ENCODE measurements around the gene RNF220. TPM values are rescaled to one million over a fixed set of nuclear protein-coding genes. Genes with fewer than 3 reads are reported as not detected.
A peak's percentile ranks its signal among the peaks of the same experiment; 100 is the strongest.

The RNF220 gene
- total and polyA plus RNA-seq, 5 donors, result 56.0 to 81.7 (median 71.0) TPM

- WGBS, result 76% methylated on average over 3 of the region's 3 CpGs
- intact Hi-C loops (cut with DNase I), result no loop called here
- Histone ChIP-seq H3K9me3 (ENCODE audit: control insufficient read depth, low read length) (no peaks in the 10 kb centered on the region), H3K27ac (ENCODE audit: low read length) (no peak overlapping the region), H3K4me3 (ENCODE audit: low read length) (no peak overlapping the region), H3K27me3 (ENCODE audit: control insufficient read depth, insufficient read depth) (no peaks in the 10 kb centered on the region), H3K4me1 (ENCODE audit: control insufficient read depth, insufficient read depth, low read length) (no peaks in the 10 kb centered on the region)
- no peak for DNase-seq
- no peak for ATAC-seq
Observed at GRCh38 chr1:44620072-44620471, 215.0 kb downstream of the RNF220 start.

GRCh38 chr1:44621841-44622286, 216.8 kb downstream of the RNF220 start:
- Histone ChIP-seq H3K4me1 (ENCODE audit: control insufficient read depth, insufficient read depth, low read length) (no peaks in the 10 kb centered on the region), H3K9me3 (ENCODE audit: control insufficient read depth, low read length) (no peaks in the 10 kb centered on the region), H3K27me3 (ENCODE audit: control insufficient read depth, insufficient read depth) (no peaks in the 10 kb centered on the region), H3K27ac (ENCODE audit: low read length) (no peak overlapping the region), H3K4me3 (ENCODE audit: low read length) (no peak overlapping the region)
- 89% methylated on average over 15 of the region's 15 CpGs for WGBS
- no peak for DNase-seq
- intact Hi-C loops (cut with DNase I), result no loop called here
- ATAC-seq, result no peak

GRCh38 chr1:44624268-44624901, 219.3 kb downstream of the RNF220 start:
- no peaks in the 10 kb centered on the region for H3K4me1 ChIP-seq (ENCODE audit: control insufficient read depth, insufficient read depth, low read length)
- WGBS, result 85% methylated on average over 12 of the region's 12 CpGs
- intact Hi-C loops (cut with DNase I), result no loop called here
- no peak overlapping the region for H3K27ac ChIP-seq (ENCODE audit: low read length)
- no peak overlapping the region for H3K4me3 ChIP-seq (ENCODE audit: low read length)
- no peak for DNase-seq
- ATAC-seq, result no peak
- H3K9me3 ChIP-seq (ENCODE audit: control insufficient read depth, low read length), result no peaks in the 10 kb centered on the region
- H3K27me3 ChIP-seq (ENCODE audit: control insufficient read depth, insufficient read depth), result no peaks in the 10 kb centered on the region

GRCh38 chr1:44625348-44625747, 220.3 kb downstream of the RNF220 start:
- intact Hi-C loops (cut with DNase I), result no loop called here
- no peaks in the 10 kb centered on the region for H3K9me3 ChIP-seq (ENCODE audit: control insufficient read depth, low read length)
- no peak for ATAC-seq
- no peaks in the 10 kb centered on the region for H3K27me3 ChIP-seq (ENCODE audit: control insufficient read depth, insufficient read depth)
- 86% methylated on average over 7 of the region's 7 CpGs for WGBS
- no peaks in the 10 kb centered on the region for H3K4me1 ChIP-seq (ENCODE audit: control insufficient read depth, insufficient read depth, low read length)
- H3K27ac ChIP-seq (ENCODE audit: low read length), result no peak overlapping the region
- no peak for DNase-seq
- no peak overlapping the region for H3K4me3 ChIP-seq (ENCODE audit: low read length)

GRCh38 chr1:44628962-44629756, 224.1 kb downstream of the RNF220 start:
- WGBS, result 83% methylated on average over 5 of the region's 5 CpGs

GRCh38 chr1:44630116-44630515, 225.1 kb downstream of the RNF220 start:
- no peak overlapping the region for H3K27ac ChIP-seq (ENCODE audit: low read length)
- intact Hi-C loops (cut with DNase I), result no loop called here
- WGBS, result 90% methylated on average over 2 of the region's 2 CpGs

More at GRCh38 chr1:44628962-44629756, 224.1 kb downstream of the RNF220 start:
- intact Hi-C loops (cut with DNase I), result no loop called here
- Histone ChIP-seq H3K27ac (ENCODE audit: low read length) (no peak overlapping the region), H3K4me3 (ENCODE audit: low read length) (no peak overlapping the region), H3K9me3 (ENCODE audit: control insufficient read depth, low read length) (no peaks in the 10 kb centered on the region), H3K4me1 (ENCODE audit: control insufficient read depth, insufficient read depth, low read length) (peaks cover 3% of the 10 kb centered on the region), H3K27me3 (ENCODE audit: control insufficient read depth, insufficient read depth) (no peaks in the 10 kb centered on the region)
- ATAC-seq (no peak), DNase-seq (no peak)

GRCh38 chr1:44631333-44631646, 226.2 kb downstream of the RNF220 start:
- no peaks in the 10 kb centered on the region for H3K9me3 ChIP-seq (ENCODE audit: control insufficient read depth, low read length)
- peaks cover 3% of the 10 kb centered on the region for H3K4me1 ChIP-seq (ENCODE audit: control insufficient read depth, insufficient read depth, low read length)
- no peak for DNase-seq
- H3K27me3 ChIP-seq (ENCODE audit: control insufficient read depth, insufficient read depth), result no peaks in the 10 kb centered on the region
- WGBS, result 17% methylated on average over 8 of the region's 8 CpGs
- ATAC-seq, result no peak
- peak overlapping the region; percentile 96 for H3K27ac ChIP-seq (ENCODE audit: low read length)
- peak overlapping the region; percentile 82 for H3K4me3 ChIP-seq (ENCODE audit: low read length)
- intact Hi-C loops (cut with DNase I), result no loop called here

More at GRCh38 chr1:44630116-44630515, 225.1 kb downstream of the RNF220 start:
- ATAC-seq (no peak), DNase-seq (no peak)
- Histone ChIP-seq H3K9me3 (ENCODE audit: control insufficient read depth, low read length) (no peaks in the 10 kb centered on the region), H3K4me1 (ENCODE audit: control insufficient read depth, insufficient read depth, low read length) (peaks cover 3% of the 10 kb centered on the region), H3K4me3 (ENCODE audit: low read length) (no peak overlapping the region), H3K27me3 (ENCODE audit: control insufficient read depth, insufficient read depth) (no peaks in the 10 kb centered on the region)

GRCh38 chr1:44631647-44632539, 226.8 kb downstream of the RNF220 start:
- Histone ChIP-seq H3K27ac (ENCODE audit: low read length) (peak overlapping the region; percentile 96), H3K27me3 (ENCODE audit: control insufficient read depth, insufficient read depth) (no peaks in the 10 kb centered on the region), H3K4me3 (ENCODE audit: low read length) (peak overlapping the region; percentile 82), H3K4me1 (ENCODE audit: control insufficient read depth, insufficient read depth, low read length) (peaks cover 3% of the 10 kb centered on the region), H3K9me3 (ENCODE audit: control insufficient read depth, low read length) (no peaks in the 10 kb centered on the region)
- intact Hi-C loops (cut with DNase I), result no loop called here
- ATAC-seq (peak; percentile 87 to 88), DNase-seq (peak; percentile 92 to 97 (median 97))
- WGBS, result under 1% methylated on average over 88 of the region's 88 CpGs

- Histone ChIP-seq H3K9me3 (ENCODE audit: control insufficient read depth, low read length) (no peaks in the 10 kb centered on the region), H3K27me3 (ENCODE audit: control insufficient read depth, insufficient read depth) (no peaks in the 10 kb centered on the region), H3K27ac (ENCODE audit: low read length) (peak overlapping the region; percentile 28), H3K4me1 (ENCODE audit: control insufficient read depth, insufficient read depth, low read length) (peaks cover 3% of the 10 kb centered on the region), H3K4me3 (ENCODE audit: low read length) (peak overlapping the region; percentile 82)
- 13% methylated on average over 9 of the region's 9 CpGs for WGBS
- intact Hi-C loops (cut with DNase I), result no loop called here
- DNase-seq (no peak), ATAC-seq (no peak)
Observed at GRCh38 chr1:44632598-44632997, 227.5 kb downstream of the RNF220 start.

- no peak overlapping the region for H3K4me3 ChIP-seq (ENCODE audit: low read length)
- no peaks in the 10 kb centered on the region for H3K9me3 ChIP-seq (ENCODE audit: control insufficient read depth, low read length)
- intact Hi-C loops (cut with DNase I), result no loop called here
- peaks cover 5% of the 10 kb centered on the region for H3K4me1 ChIP-seq (ENCODE audit: control insufficient read depth, insufficient read depth, low read length)
- H3K27ac ChIP-seq (ENCODE audit: low read length), result no peak overlapping the region
- ATAC-seq (no peak), DNase-seq (no peak)
- WGBS, result 92% methylated on average over 3 of the region's 3 CpGs
- no peaks in the 10 kb centered on the region for H3K27me3 ChIP-seq (ENCODE audit: control insufficient read depth, insufficient read depth)
Observed at GRCh38 chr1:44634606-44635189, 229.6 kb downstream of the RNF220 start.

All from right cardiac atrium (tissue), 5 donors.